Fibroblast of gingiva (primary cell): Measurements from ENCODE around the gene FNDC3B.
A peak's percentile ranks its signal among the peaks of the same experiment; 100 is the strongest.

ENCODE experiments used
- DNase-seq: peaks from one replicate; pipeline ENCODE4 v3.0.0-alpha.2; 2011; ENCODE audit warnings: low read depth

FNDC3B gene

DNA sequence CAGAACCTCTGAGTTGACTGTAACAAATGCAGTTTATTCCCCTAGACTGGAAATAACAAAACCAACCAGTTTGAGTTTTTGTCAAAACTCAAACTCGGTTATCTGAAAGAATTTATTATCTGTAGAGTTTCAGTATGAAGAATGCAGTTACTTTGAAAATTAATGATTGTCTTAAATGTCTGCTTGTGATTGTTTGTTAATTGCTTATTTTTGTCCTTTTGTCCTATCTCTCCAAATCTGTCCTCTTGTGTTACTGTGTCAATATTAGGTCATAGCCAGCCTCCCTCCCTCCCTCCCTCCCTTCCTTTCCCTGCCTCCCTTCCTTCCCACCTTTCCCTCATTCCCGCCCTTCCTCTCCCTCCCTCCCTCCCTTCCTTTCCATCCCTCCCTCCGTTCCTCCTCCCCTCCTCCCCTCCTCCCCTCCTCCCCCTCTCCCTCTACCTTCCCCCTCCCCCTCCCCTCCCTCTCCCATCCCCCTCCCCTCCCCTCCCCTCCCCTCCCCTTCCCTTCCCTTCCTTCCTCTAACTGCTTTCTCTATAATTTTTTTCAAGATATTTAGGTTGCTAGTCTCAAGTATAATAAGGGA is 153.5 kb downstream of the FNDC3B start:
- no peak for DNase-seq

GRCh38 chr3:172193436-172193835 is 154.1 kb downstream of the FNDC3B start:
- no peak for DNase-seq

GRCh38 chr3:172194702-172195406 is 155.5 kb downstream of the FNDC3B start:
- peak; percentile 31 for DNase-seq

DNA sequence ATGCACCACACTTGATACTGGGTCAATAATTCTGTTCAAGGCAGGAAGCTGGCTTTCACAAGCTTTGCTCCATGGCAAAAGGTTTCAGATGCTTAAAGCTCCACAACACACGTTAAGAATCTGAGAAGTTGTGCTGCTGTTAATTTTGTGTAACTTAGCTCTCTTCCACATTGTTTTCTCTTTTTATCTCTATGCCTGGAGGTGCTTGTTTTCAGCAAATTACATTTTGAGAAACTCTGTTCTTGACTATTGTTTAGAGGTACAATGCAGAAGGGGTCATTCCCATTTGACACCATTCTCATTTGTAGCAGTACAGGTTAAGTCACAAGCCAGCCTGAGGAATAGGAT is 156.0 kb downstream of the FNDC3B start:
- DNase-seq: no peak

- no peak for DNase-seq
Measured at GRCh38 chr3:172197344-172197743, 158.0 kb downstream of the FNDC3B start.

DNA sequence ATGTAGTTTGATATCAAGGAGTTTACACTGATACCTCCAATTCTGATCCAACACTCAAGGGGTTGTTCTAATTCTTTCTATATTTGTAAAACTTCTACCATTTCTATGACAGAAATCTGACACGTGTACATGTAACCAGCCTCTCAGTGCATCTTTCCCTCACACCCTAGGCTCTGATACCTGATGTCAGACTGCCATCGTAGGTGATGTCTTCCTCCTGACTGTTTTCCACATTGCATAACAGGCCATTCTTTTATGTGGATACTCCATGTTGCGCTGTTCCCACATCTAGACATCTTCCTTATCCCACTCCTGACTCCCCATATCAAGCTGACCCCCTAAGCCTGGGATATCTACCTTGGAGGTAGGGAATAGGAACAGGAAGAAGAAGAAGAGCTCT is 159.1 kb downstream of the FNDC3B start:
- no peak for DNase-seq

GRCh38 chr3:172199850-172200369 is 160.5 kb downstream of the FNDC3B start:
- no peak for DNase-seq

DNA sequence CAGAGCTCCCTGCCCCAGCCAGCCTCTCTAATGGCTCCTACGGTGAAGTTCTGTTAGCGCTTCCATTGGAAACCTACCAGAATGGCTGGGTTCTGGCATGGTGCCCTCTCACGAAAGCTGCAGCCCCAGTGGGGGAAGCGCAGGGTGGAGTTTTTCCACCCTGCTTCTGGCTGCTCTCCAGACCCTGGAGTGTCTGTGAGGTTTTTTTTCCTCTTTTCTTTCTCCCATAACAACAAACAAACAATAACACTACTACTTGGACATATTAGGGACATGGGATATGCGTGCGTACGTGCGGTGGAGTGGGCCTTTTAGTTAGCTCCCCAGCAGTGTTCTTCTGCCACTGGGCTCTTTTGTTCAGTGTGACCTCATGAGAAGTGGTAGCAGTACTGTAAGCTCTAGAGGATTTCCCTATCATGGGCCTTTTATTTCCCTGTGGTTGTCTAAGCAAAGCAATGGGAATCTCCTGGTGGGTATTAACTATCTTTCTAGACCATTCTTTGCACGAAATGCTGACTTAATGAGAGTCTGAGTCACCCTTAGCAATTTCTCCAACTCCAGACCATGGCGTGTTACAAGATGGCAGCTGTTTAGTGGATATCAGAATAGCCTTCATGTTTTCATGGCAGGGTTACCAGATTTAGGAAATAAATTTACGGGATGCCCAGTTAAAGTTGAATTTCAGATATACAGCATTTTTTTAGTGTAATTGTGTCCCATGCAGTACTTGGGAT is 161.9 kb downstream of the FNDC3B start:
- DNase-seq: peak; percentile 75

GRCh38 chr3:172201870-172202236 is 162.5 kb downstream of the FNDC3B start:
- peak; percentile 57 for DNase-seq

DNA sequence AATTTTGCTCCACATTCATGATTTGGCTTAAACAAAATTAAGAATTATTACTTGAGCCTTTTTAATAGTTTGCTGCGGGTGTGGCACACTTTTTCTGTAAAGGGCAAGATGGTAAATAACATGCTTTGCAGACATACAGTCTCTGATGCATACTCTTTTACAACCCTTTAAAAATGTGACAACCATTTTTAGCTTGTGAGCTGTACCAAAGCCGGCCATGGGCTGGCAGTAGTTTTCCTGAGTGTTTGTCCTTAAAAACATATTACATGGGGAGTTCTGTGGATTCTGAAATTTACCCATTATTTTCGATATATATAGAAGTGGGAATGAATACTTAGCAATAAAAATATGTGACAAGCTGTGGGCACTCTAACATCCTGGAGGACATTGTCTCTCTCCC is 163.4 kb downstream of the FNDC3B start:
- no peak for DNase-seq

GRCh38 chr3:172203522-172204258 is 164.3 kb downstream of the FNDC3B start:
- no peak for DNase-seq

DNA sequence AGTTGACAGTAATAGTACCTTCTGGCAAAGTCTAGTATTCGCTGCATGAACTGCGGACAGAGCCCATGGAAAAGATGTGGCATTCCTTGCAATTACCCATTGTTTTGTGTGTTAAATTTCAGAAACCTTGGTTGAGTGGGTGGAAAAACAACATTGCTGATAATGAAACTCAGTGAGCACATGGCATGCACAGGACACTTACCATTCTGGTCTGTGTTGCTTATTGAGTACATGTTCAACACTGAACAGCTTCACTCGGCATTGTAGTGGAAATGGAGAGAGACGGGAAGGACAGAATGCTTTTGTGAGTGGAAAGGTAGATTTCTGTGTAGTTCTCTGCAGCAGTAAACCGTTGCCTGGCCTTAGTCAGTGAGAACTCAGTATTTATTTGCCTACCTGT is 165.3 kb downstream of the FNDC3B start:
- DNase-seq: no peak

- DNase-seq: no peak
Measured at GRCh38 chr3:172208586-172209332, 169.4 kb downstream of the FNDC3B start.

DNA sequence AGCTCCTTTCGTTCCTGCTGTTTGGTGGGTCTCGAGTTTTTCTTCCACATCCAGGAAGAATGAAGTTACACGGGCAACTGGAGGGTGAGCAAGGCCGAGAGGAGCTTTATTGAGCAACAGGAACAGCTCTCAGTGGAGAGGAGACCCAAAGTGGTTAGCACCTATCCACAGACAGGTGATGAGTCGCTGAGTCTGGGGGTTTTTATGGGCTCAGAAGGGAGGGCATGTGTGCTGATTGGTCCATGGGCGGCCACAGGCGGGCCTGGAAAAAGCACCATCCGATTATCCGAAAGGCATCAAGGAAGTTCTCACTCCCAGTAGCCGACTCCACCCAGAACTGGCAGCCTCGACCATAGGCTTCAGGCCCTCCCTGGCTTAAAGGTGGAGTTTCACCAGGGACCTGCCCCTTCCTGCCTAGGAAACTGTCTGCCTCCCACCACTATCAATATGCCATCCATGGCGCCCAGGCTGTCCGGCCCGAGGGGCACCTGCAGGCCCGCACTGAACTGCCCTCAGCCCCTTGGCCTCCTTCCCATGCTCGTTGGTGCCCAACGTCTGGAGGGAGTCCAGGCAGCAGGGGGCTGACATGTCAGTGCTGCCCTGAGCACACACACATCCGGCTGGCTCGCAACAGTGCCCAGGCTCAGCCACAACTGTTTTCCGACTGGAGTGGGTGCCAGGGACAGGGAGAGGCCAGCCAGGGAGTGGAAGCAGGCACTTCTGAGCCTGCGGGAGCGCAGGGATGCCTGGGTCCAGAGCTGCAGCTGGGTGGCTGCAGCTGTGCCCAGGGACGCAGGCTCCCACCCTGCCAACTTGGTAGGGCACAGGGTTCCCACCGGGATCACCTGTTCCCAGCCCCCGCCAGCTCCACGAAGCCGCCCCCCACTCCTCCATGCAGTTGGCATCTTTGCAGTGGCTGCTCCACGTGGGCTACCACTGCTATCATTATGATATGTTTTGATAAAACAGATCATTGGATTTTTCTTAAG is 170.2 kb downstream of the FNDC3B start:
- DNase-seq: no peak

- no peak for DNase-seq
Measured at GRCh38 chr3:172210355-172210754, 171.0 kb downstream of the FNDC3B start.

DNA sequence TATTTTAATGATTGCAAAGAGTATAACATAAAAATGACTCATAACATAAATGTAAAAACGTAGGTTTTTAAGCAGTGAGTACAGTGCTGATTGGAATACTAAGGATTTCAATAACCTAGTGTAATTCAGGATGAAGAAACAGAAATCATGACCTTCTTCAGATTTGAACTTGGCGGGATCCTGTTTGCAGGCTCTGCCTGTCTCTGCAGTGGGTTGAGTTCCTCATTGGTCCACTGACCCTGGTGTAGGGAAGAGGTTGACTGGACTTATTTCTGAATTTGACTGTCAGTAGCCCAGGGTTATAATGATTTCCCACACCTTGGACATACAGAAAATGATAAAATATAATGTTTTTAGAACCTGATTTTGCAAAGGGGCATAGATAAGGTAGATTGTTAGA is 171.7 kb downstream of the FNDC3B start:
- no peak for DNase-seq

- DNase-seq: no peak
Measured at GRCh38 chr3:172213200-172213599, 173.8 kb downstream of the FNDC3B start.

GRCh38 chr3:172213904-172214303 is 174.5 kb downstream of the FNDC3B start:
- no peak for DNase-seq

DNA sequence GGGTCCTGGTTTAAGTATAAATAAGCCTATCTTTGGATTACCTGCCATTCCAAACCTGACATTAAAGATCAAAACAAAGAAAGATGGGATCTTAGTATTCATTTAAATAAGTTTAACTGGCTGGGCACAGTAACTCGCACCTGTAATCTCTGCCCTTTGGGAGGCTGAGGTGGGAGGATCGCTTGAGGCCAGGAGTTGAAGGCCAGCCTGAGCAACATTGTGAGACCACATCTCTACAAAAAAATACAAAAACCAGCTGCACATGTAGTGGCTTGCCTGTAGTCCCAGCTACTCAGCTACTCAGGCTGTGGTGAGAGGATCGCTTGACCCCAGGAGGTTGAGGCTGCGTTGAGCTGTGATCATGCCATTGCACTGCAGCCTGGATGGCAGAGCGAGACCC is 176.9 kb downstream of the FNDC3B start:
- no peak for DNase-seq

DNA sequence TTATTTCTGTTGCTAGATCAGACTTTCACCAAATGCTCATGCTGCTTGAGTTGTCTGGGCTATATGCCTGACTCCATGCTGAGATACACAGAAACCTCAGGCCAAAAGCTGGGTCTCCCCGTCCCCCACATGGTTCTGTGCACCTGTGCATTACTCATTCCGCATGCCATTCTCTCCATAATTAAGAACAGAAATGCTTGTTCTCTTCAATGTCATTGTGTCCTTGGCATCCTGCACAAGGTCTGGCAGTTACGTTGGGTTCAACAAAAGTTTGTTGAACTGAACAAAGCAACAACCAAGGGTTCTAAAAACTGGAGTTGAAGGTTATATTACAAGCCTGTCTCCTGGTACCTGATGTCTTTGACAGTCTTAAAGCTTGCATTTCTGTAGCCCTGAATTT is 177.5 kb downstream of the FNDC3B start:
- DNase-seq: no peak

GRCh38 chr3:172217877-172218276 is 178.5 kb downstream of the FNDC3B start:
- DNase-seq: peak; percentile 65
